IMR-90 (cell line): ENCODE measurements around the gene TXLNA. TPM values are rescaled to one million over a fixed set of nuclear protein-coding genes. Genes with fewer than 3 reads are reported as not detected.
A peak's percentile ranks its signal among the peaks of the same experiment; 100 is the strongest.

ENCODE experiments used
- ATAC-seq: fragments of 200-7000 bp; cut with Tn5 transposase; 2 replicates; pipeline ENCODE4 v1.9.1; 2020; ENCODE audit warnings: low read depth, mild to moderate bottlenecking, moderate library complexity
- BruUV-seq: library from RNA; stranded (reverse); fragments of 400-500 nt; replicated peaks from 2 replicates; lab custom pipeline; 2021; lab: Mats Ljungman, UMichigan
- CTCF ChIA-PET: fragments of 300-600 bp; formaldehyde crosslinking; extraction: SDS; loops from one replicate; lab custom pipeline; 2021; ENCODE audit warnings: antibody characterized with exemption; lab: Yijun Ruan, JAX
- POLR2A ChIA-PET: fragments of 300-600 bp; sonication (Branson Sonifier 250); formaldehyde crosslinking; loops from one replicate; lab custom pipeline; 2022; ENCODE audit warnings: antibody characterized with exemption; ENCODE audit not compliant: unreplicated experiment; lab: Charles Lee
- DNase-seq: peaks from one replicate; pipeline ENCODE4 v3.0.0; 2013
- H2AFZ ChIP-seq: replicated peaks from 2 replicates; pipeline ENCODE3; 2013; ENCODE audit warnings: low read length, mild to moderate bottlenecking; ENCODE audit not compliant: poor library complexity
- H2AK5ac ChIP-seq: 2 replicates; pipeline ENCODE4 v1.6.1; 2013; ENCODE audit warnings: low read depth, low read length, inconsistent platforms
- H2AK9ac ChIP-seq: replicated peaks from 2 replicates; pipeline ENCODE3; 2013; ENCODE audit warnings: mild to moderate bottlenecking, low read depth, low read length, moderate library complexity; ENCODE audit not compliant: poor library complexity
- H2BK120ac ChIP-seq: 2 replicates; pipeline ENCODE4 v1.6.1; 2013; ENCODE audit warnings: low read depth, low read length, inconsistent platforms
- H2BK15ac ChIP-seq: 3 replicates; pipeline ENCODE4 v1.6.1; 2013; ENCODE audit warnings: low read depth, low read length, inconsistent platforms
- H2BK20ac ChIP-seq: 2 replicates; pipeline ENCODE4 v1.6.1; 2013; ENCODE audit warnings: low read depth, mild to moderate bottlenecking, inconsistent platforms, low read length, moderate library complexity
- H2BK5ac ChIP-seq: 2 replicates; pipeline ENCODE4 v1.6.1; 2013; ENCODE audit warnings: mild to moderate bottlenecking, low read depth, low read length, inconsistent platforms; ENCODE audit not compliant: poor library complexity, severe bottlenecking
- H3K14ac ChIP-seq: replicated peaks from 2 replicates; pipeline ENCODE4 v1.6.1; 2013; ENCODE audit warnings: low read depth, low read length, inconsistent platforms
- H3K18ac ChIP-seq: 2 replicates; pipeline ENCODE4 v1.6.1; 2013; ENCODE audit warnings: low read depth, low read length, control low read depth
- H3K23ac ChIP-seq: 2 replicates; pipeline ENCODE4 v1.6.1; 2013; ENCODE audit warnings: low read depth, low read length, inconsistent platforms
- H3K27ac ChIP-seq: 2 replicates; pipeline ENCODE4 v1.5.1; 2013; ENCODE audit warnings: mild to moderate bottlenecking, control low read depth, low read length; ENCODE audit not compliant: insufficient read depth
- H3K27me3 ChIP-seq: 2 replicates; pipeline ENCODE4 v1.6.1; 2013; ENCODE audit warnings: low read length; ENCODE audit not compliant: control insufficient read depth, insufficient read depth
- H3K36me3 ChIP-seq: 2 replicates; pipeline ENCODE4 v1.6.1; 2013; ENCODE audit warnings: low read length, mixed read lengths; ENCODE audit not compliant: control insufficient read depth, insufficient read depth
- H3K4ac ChIP-seq: 2 replicates; pipeline ENCODE4 v1.6.1; 2013; ENCODE audit warnings: low read depth, low read length, inconsistent platforms
- H3K4me1 ChIP-seq: 2 replicates; pipeline ENCODE4 v1.6.1; 2013; ENCODE audit warnings: low read length, mixed read lengths; ENCODE audit not compliant: control insufficient read depth, insufficient read depth
- H3K4me2 ChIP-seq: 2 replicates; pipeline ENCODE4 v1.6.1; 2013; ENCODE audit warnings: low read depth, mild to moderate bottlenecking, control low read depth, low read length, moderate library complexity
- H3K4me3 ChIP-seq: 2 replicates; pipeline ENCODE4 v1.5.1; 2013; ENCODE audit warnings: low read depth, mild to moderate bottlenecking, control low read depth, low read length, moderate library complexity; ENCODE audit not compliant: insufficient read depth
- H3K56ac ChIP-seq: 2 replicates; pipeline ENCODE4 v1.6.1; 2013; ENCODE audit warnings: low read length, inconsistent platforms; ENCODE audit not compliant: insufficient read depth; ENCODE audit errors: extremely low read depth
- H3K79me1 ChIP-seq, 2 experiments: 2 replicates each; pipeline ENCODE4 v1.6.1; 2013; ENCODE audit warnings: low read length in 2 of 2, inconsistent platforms in 1 of 2, low read depth in 1 of 2
- H3K9ac ChIP-seq: 2 replicates; pipeline ENCODE4 v1.6.1; 2013; ENCODE audit warnings: low read depth, low read length, control low read depth
- H3K9me1 ChIP-seq: 2 replicates; pipeline ENCODE4 v1.6.1; 2013; ENCODE audit warnings: low read length, inconsistent platforms; ENCODE audit not compliant: insufficient read depth
- H3K9me3 ChIP-seq: 2 replicates; pipeline ENCODE4 v1.6.1; 2013; ENCODE audit warnings: low read length; ENCODE audit not compliant: control insufficient read depth, insufficient read depth
- H4K20me1 ChIP-seq: 2 replicates; pipeline ENCODE4 v1.6.1; 2013; ENCODE audit warnings: low read length, inconsistent platforms; ENCODE audit not compliant: insufficient read depth
- H4K5ac ChIP-seq: 2 replicates; pipeline ENCODE4 v1.6.1; 2013; ENCODE audit warnings: mild to moderate bottlenecking, low read depth, low read length, control low read depth
- H4K8ac ChIP-seq, 2 experiments: 2 replicates each; pipeline ENCODE4 v1.6.1; 2013; ENCODE audit warnings: low read depth in 2 of 2, low read length in 2 of 2, control low read depth in 1 of 2, inconsistent platforms in 1 of 2
- H4K91ac ChIP-seq: 2 replicates; pipeline ENCODE4 v1.6.1; 2013; ENCODE audit warnings: low read depth, low read length, inconsistent platforms; ENCODE audit not compliant: insufficient read depth
- MXI1 ChIP-seq: IDR thresholded peaks from 2 replicates; pipeline ENCODE4 v1.6.1; 2012; ENCODE audit warnings: low read depth, mild to moderate bottlenecking, low read length, moderate library complexity, borderline replicate concordance
- NFE2L2 ChIP-seq: fragments of 150-350 bp; IDR thresholded peaks from 2 replicates; pipeline ENCODE4 v1.6.1; 2016; ENCODE audit warnings: low read depth, mild to moderate bottlenecking, low read length
- POLR2A ChIP-seq: IDR thresholded peaks from 2 replicates; pipeline ENCODE4 v1.6.1; 2012; ENCODE audit warnings: mild to moderate bottlenecking, low read depth, low read length
- RCOR1 ChIP-seq: IDR thresholded peaks from 2 replicates; pipeline ENCODE4 v1.6.1; 2012; ENCODE audit warnings: mild to moderate bottlenecking, low read length, improper control_type of control experiment; ENCODE audit not compliant: insufficient replicate concordance
- WGBS, 2 experiments: methylation state at CpG; one replicate each; pipeline versions ENCODE4 v1.1.5 to v1.1.7; 2013; ENCODE audit warnings: missing lambda C conversion rate in 2 of 2; ENCODE audit not compliant: insufficient read length in 1 of 2; ENCODE audit errors: extremely low coverage in 2 of 2; 5-methylcytosine and 5-hydroxymethylcytosine counted together
- dilution Hi-C: fragments of 300-500 bp; cut with HindIII; formaldehyde crosslinking; loops from one replicate; pipeline ENCODE4 v1.14.3; 2018; ENCODE audit warnings: low sequenced_read_pairs; ENCODE audit not compliant: unreplicated experiment
- in situ Hi-C: fragments of 300-500 bp; cut with MboI; formaldehyde crosslinking; loops from 3 replicates; pipeline ENCODE4 v1.14.3; 2019; ENCODE audit warnings: low sequenced_read_pairs, inconsistent platforms, mixed read lengths
- intact Hi-C: fragments of 100-400 bp; cut with micrococcal nuclease; formaldehyde crosslinking; loops from 2 replicates; pipeline ENCODE4 v1.10.0; 2022
- polyA plus RNA-seq, 3 experiments: library from polyadenylated mRNA; depleted of rRNA; stranded (reverse); fragments of >200 nt; gene quantifications; 2 replicates each; pipeline ENCODE4 v1.2.3, GENCODE V29; 2012; ENCODE audit warnings: low replicate concordance in 1 of 3
- total RNA-seq: library from RNA; depleted of rRNA; stranded (reverse); fragments of >200 nt; gene quantifications from 2 replicates; pipeline ENCODE4 v1.2.3, GENCODE V29; 2012

Gene TXLNA
- total and polyA plus RNA-seq, 2 of the 4 experiments (the other 2 are of a cell fraction) = 47.6 to 102 TPM

DNA sequence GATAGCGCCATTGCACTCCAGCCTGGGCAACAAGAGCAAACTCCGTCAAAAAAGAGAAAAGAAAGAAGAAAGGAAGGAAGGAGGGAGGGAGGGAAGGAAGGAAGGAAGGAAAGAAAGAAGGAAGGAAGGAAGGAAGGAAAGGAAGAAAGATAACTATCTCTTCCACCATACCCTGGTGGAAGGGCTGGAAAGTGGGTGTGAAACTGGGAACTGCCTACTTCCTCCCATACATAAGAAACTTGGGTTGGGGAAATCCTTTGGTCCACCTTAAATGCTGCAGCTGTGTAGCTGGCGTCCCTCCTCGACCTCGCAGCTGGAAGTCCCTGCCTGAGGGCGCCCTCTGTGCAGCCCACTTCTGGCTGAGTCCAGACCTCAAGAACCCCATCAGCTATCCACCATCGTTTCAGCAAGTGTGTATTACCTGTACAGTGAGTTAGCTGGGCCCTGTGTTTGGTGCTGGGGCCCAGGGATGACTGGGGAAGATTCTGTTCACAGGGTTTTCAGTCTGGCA is 62.9 kb downstream of the TXLNA start:
- H3K9me3 ChIP-seq = no peaks in the 10 kb centered on the region
- no peak for DNase-seq
- H2BK120ac ChIP-seq = peak overlapping the region; percentile 44; the same call in 1 of the 2 replicates
- dilution Hi-C loops = no loop called here
- H3K9ac ChIP-seq = no peak overlapping the region
- no peak overlapping the region; the same call in 1 of the 2 replicates for H3K18ac ChIP-seq
- no peak overlapping the region for H2BK5ac ChIP-seq
- intact Hi-C loops = loop anchor here (5.0 kb wide), 2 partner anchors 70 to 90 kb away; no protein-coding TSS in a partner anchor
- no peaks in the 10 kb centered on the region for H3K27me3 ChIP-seq
- peak overlapping the region; percentile 84; the same call in 1 of the 2 replicates for H2AK5ac ChIP-seq
- CTCF ChIA-PET = interaction anchor here (0.7 to 1.4 kb wide), 2 partner anchors 27 to 113 kb away, joined by 4 to 6 read pairs; no protein-coding TSS in a partner anchor
- POLR2A ChIA-PET = no interaction called here
- H3K4me2 ChIP-seq = peak overlapping the region; percentile 43; the same call in 1 of the 2 replicates
- H3K9me1 ChIP-seq = peaks cover 16% of the 10 kb centered on the region
- WGBS, 2 experiments = no CpG with 5 or more reads among the region's 7 CpGs
- H3K14ac ChIP-seq = peak overlapping the region; percentile 72; the same call in 1 of the 2 replicates
- H3K79me1 ChIP-seq = peaks cover 0 to 29% of the 10 kb centered on the region in 2 experiments; a peak in 2 of 4 replicates
- H4K91ac ChIP-seq = peak overlapping the region; percentile 11; the same call in 1 of the 2 replicates
- peak overlapping the region in 1 of 2 experiments; percentile 13; a peak in 2 of 4 replicates for H4K8ac ChIP-seq
- TF ChIP-seq RCOR1 (no peak), MXI1 (no peak), POLR2A (no peak), NFE2L2 (no peak)
- H3K4me1 ChIP-seq = peaks cover 13% of the 10 kb centered on the region
- peak overlapping the region; percentile 26; the same call in 1 of the 2 replicates for H2BK20ac ChIP-seq
- no peak overlapping the region for H3K27ac ChIP-seq
- H2AFZ ChIP-seq = peak overlapping the region; percentile 78
- H3K4ac ChIP-seq = peak overlapping the region; percentile 64
- H3K23ac ChIP-seq = no peak overlapping the region
- no peaks in the 10 kb centered on the region for H4K20me1 ChIP-seq
- peak overlapping the region; percentile 28; the same call in 1 of the 3 replicates for H2BK15ac ChIP-seq
- peak overlapping the region; percentile 30; the same call in 1 of the 2 replicates for H4K5ac ChIP-seq
- BruUV-seq = no TSS peak
- no peak overlapping the region for H2AK9ac ChIP-seq
- no peaks in the 10 kb centered on the region for H3K36me3 ChIP-seq
- H3K4me3 ChIP-seq = no peak overlapping the region
- in situ Hi-C loops = no loop called here
- H3K56ac ChIP-seq = no peak overlapping the region
- ATAC-seq = no peak
